Lower leg skin (tissue), 4 donors: ENCODE measurements around the gene SUZ12. TPM values are rescaled to one million over a fixed set of nuclear protein-coding genes. Genes with fewer than 3 reads are reported as not detected.
"Not testable (repeated sequence)": the region's sequence is repeated elsewhere in the genome, so short reads cannot be mapped to it uniquely, and the experiment has no call there.

Source experiments
- DNase-seq, 2 donors: peaks; one replicate each; pipeline ENCODE4 v3.0.0-alpha.2; 2019; ENCODE audit warnings: low spot score in 2 of 2
- H3K4me3 ChIP-seq: fragments of 200-600 bp; sonication (generic); 2 replicates; pipeline ENCODE4 v1.5.1; 2017; ENCODE audit warnings: mild to moderate bottlenecking, low read depth; ENCODE audit not compliant: poor library complexity, severe bottlenecking
- CTCF ChIP-seq, 3 donors: fragments of 450-650 bp; IDR thresholded peaks; one replicate each; pipeline ENCODE4 v1.5.1; 2016; ENCODE audit warnings: antibody characterized with exemption in 3 of 3, mild to moderate bottlenecking in 3 of 3, moderate library complexity in 2 of 3
- POLR2A ChIP-seq, 2 donors: fragments of 450-650 bp; IDR thresholded peaks; one replicate each; pipeline ENCODE4 v1.6.1; 2016 to 2017; ENCODE audit warnings: antibody characterized with exemption in 2 of 2, mild to moderate bottlenecking in 1 of 2, moderate library complexity in 1 of 2
- WGBS, 2 donors: methylation state at CpG; one replicate each; pipeline ENCODE4 v1.1.5; 2018; 5-methylcytosine and 5-hydroxymethylcytosine counted together
- intact Hi-C: fragments of 100-400 bp; cut with DNase I; formaldehyde crosslinking; loops from one replicate; pipeline ENCODE4 v1.15.0; 2023; ENCODE audit warnings: low total_unique reads
- total RNA-seq, 4 donors: library from RNA; depleted of rRNA; stranded (reverse); fragments of >200 nt; gene quantifications; one replicate each; pipeline ENCODE4 v1.1.0, GENCODE V29; 2016

Gene SUZ12
- total RNA-seq, 4 donors from 2014 or later, result 14.1 to 15.9 (median 14.4) TPM

- no peak overlapping the region for H3K4me3 ChIP-seq
- intact Hi-C loops, result no loop called here
- no peak for TF ChIP-seq POLR2A (IDR thresholded peaks at IDR 0.05)
- TF ChIP-seq CTCF (IDR thresholded peaks at IDR 0.05), result no peak
- no peak for DNase-seq
Observed at GRCh38 chr17:31908386-31908785, 28.4 kb upstream of the SUZ12 start.

- DNase-seq, intact Hi-C loops, H3K4me3 ChIP-seq: not testable (repeated sequence)
- WGBS, 2 donors, result 43 to 56% methylated on average over 6 of the region's 6 CpGs
Observed at GRCh38 chr17:31912705-31913104, 24.1 kb upstream of the SUZ12 start.

DNA sequence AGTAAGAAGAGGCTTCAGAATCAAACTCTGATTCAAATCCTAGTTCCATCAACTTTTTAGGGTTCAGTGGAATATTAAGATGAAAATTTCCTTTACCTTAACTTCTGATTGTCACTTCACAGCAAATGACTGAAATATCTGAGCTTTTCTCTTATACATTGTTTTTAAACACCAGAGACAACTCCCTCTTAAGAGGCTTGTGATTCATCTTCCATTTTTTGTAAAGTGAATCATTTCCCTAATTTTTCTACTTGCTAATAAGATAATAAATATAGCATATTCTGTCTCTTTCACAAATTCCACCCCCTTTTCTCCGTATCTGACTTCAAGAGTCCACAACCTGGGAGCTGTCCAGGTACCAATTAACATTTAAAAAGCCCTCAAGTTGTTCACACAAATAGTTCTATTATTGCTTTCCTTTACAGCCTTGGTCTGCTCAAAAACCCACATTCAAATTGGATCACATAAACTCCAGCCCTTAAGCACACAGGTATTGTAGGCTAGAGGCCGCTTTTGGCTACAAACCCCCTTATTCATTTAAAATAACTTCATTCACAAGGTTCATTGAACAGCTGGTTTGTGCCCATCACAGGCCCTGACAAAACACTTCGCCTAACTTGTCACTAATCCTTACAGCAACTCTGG is 21.2 kb upstream of the SUZ12 start:
- TF ChIP-seq CTCF (IDR thresholded peaks at IDR 0.05) (no peak), POLR2A (IDR thresholded peaks at IDR 0.05) (no peak)

GRCh38 chr17:31916491-31917064 is 20.2 kb upstream of the SUZ12 start:
- intact Hi-C loops, result no loop called here
- DNase-seq, result no peak
- 53 to 70% methylated on average over 36 of the region's 36 CpGs for WGBS, 2 donors
- TF ChIP-seq CTCF (IDR thresholded peaks at IDR 0.05) (no peak), POLR2A (IDR thresholded peaks at IDR 0.05) (no peak)
- H3K4me3 ChIP-seq, result no peak overlapping the region

More for the DNA sequence above, 21.2 kb upstream of the SUZ12 start:
- DNase-seq, result no peak
- intact Hi-C loops, result no loop called here
- WGBS, 2 donors, result 83 to 86% methylated on average over 3 of the region's 3 CpGs
- H3K4me3 ChIP-seq, result no peak overlapping the region

DNA sequence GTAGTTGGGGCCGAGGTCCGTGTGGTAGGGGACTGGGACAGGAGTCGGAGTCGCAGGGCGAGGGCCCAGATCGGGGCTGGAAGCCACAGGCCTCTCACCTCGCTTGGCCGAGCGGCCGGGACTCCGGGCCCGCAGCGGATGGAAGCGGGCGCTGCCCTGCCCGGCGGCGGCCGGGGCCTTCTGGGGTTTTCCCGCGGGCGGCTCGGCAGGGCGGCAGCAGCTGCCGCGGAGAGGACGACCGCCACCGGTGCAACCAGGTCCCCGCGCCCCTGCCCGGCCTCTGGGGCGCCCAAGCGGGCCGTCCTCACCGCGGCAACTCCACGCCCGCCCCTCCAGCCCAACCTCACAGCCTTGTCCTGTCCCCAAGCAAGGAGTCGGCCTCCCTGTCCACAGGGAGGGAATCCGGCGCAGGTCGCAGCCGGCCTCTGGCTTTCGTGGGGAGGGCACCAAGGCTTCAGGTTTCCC is 19.7 kb upstream of the SUZ12 start:
- 26 to 41% methylated on average over 22 to 39 of the region's 45 CpGs for WGBS, 2 donors
- no peak overlapping the region for H3K4me3 ChIP-seq
- intact Hi-C loops, result no loop called here
- TF ChIP-seq POLR2A (IDR thresholded peaks at IDR 0.05), result no peak
- TF ChIP-seq CTCF (IDR thresholded peaks at IDR 0.05), result no peak
- DNase-seq, result no peak

GRCh38 chr17:31917721-31918120 is 19.1 kb upstream of the SUZ12 start:
- DNase-seq, intact Hi-C loops, H3K4me3 ChIP-seq: not testable (repeated sequence)
- 92 to 94% methylated on average over 13 of the region's 13 CpGs for WGBS, 2 donors

- intact Hi-C loops, result no loop called here
- no peak overlapping the region for H3K4me3 ChIP-seq
- no peak for TF ChIP-seq POLR2A (IDR thresholded peaks at IDR 0.05)
- DNase-seq, result no peak
- 72 to 75% methylated on average over 4 of the region's 4 CpGs for WGBS, 2 donors
Observed at GRCh38 chr17:31918701-31919128, 18.1 kb upstream of the SUZ12 start.
